Head of caudate nucleus (tissue), 42 donors: Measurements from ENCODE around the gene EEA1.
A peak's percentile ranks its signal among the peaks of the same experiment; 100 is the strongest.

Source experiments
- DNase-seq, 42 donors: peaks; one replicate each; pipeline versions ENCODE4 v3.0.0 to v3.0.0-alpha.2; 2020 to 2021; ENCODE audit warnings: mixed read lengths in 7 of 42
- intact Hi-C: fragments of 100-400 bp; cut with DNase I; formaldehyde crosslinking; loops from one replicate; pipeline ENCODE4 v1.15.0; 2022

Gene EEA1

GRCh38 chr12:92900941-92901340 is 28.2 kb downstream of the EEA1 start:
- DNase-seq: no peak
- intact Hi-C loops: no loop called here

GRCh38 chr12:92899386-92900001 is 29.6 kb downstream of the EEA1 start:
- intact Hi-C loops: no loop called here
- peak in 22 of 42 donors; percentile 6 to 80 (median 30) for DNase-seq

GRCh38 chr12:92898755-92899154 is 30.3 kb downstream of the EEA1 start:
- intact Hi-C loops: no loop called here
- DNase-seq: no peak

GRCh38 chr12:92897844-92898243 is 31.3 kb downstream of the EEA1 start:
- no peak for DNase-seq
- intact Hi-C loops: no loop called here

- no peak for DNase-seq
- intact Hi-C loops: no loop called here
Measured at GRCh38 chr12:92890601-92891106, 38.4 kb downstream of the EEA1 start.

- DNase-seq: no peak
- intact Hi-C loops: no loop called here
Measured at GRCh38 chr12:92886131-92886530, 43.0 kb downstream of the EEA1 start.

- no peak for DNase-seq
- intact Hi-C loops: no loop called here
Measured at GRCh38 chr12:92879698-92880322, 49.3 kb downstream of the EEA1 start.

- no peak for DNase-seq
- intact Hi-C loops: no loop called here
Measured at GRCh38 chr12:92877904-92878303, 51.2 kb downstream of the EEA1 start.

GRCh38 chr12:92876496-92876895 is 52.6 kb downstream of the EEA1 start:
- DNase-seq: no peak
- intact Hi-C loops: no loop called here

- intact Hi-C loops: no loop called here
- DNase-seq: no peak
Measured at GRCh38 chr12:92871116-92871515, 58.0 kb downstream of the EEA1 start.

GRCh38 chr12:92866418-92866817 is 62.7 kb downstream of the EEA1 start:
- intact Hi-C loops: no loop called here
- no peak for DNase-seq

- DNase-seq: no peak
- intact Hi-C loops: no loop called here
Measured at GRCh38 chr12:92863251-92863650, 65.8 kb downstream of the EEA1 start.

- intact Hi-C loops: no loop called here
- DNase-seq: no peak
Measured at GRCh38 chr12:92861381-92861780, 67.7 kb downstream of the EEA1 start.

- intact Hi-C loops: no loop called here
- no peak for DNase-seq
Measured at GRCh38 chr12:92860521-92860920, 68.6 kb downstream of the EEA1 start.

- intact Hi-C loops: no loop called here
- DNase-seq: no peak
Measured at GRCh38 chr12:92859650-92860386, 69.3 kb downstream of the EEA1 start.

GRCh38 chr12:92857818-92858217 is 71.3 kb downstream of the EEA1 start:
- DNase-seq: no peak
- intact Hi-C loops: no loop called here

- no peak for DNase-seq
- intact Hi-C loops: no loop called here
Measured at GRCh38 chr12:92854344-92854743, 74.8 kb downstream of the EEA1 start.

- intact Hi-C loops: no loop called here
- no peak for DNase-seq
Measured at GRCh38 chr12:92848740-92849139, 80.4 kb downstream of the EEA1 start.

GRCh38 chr12:92847368-92847767 is 81.7 kb downstream of the EEA1 start:
- no peak for DNase-seq
- intact Hi-C loops: no loop called here

GRCh38 chr12:92845329-92845728 is 83.8 kb downstream of the EEA1 start:
- DNase-seq: no peak
- intact Hi-C loops: no loop called here
